Hippocampal formation (tissue), 2 donors: ENCODE measurements around the gene CHRNE.
"Not testable (repeated sequence)": the region's sequence is repeated elsewhere in the genome, so short reads cannot be mapped to it uniquely, and the experiment has no call there.

ENCODE experiments used
- DNase-seq, 2 donors: peaks; one replicate each; lab custom pipeline; 2025; lab: John Stamatoyannopoulos, UW

Gene CHRNE

GRCh38 chr17:4906642-4907041 is 3.7 kb upstream of the CHRNE start:
- not testable (repeated sequence) for DNase-seq

- no peak for DNase-seq
These were observed 358 bp downstream of the CHRNE start for GRCh38 chr17:4902540-4902939.

- DNase-seq, result no peak
These were observed 1.1 kb downstream of the CHRNE start for GRCh38 chr17:4901648-4902344.

- DNase-seq, result no peak
These were observed 1.7 kb downstream of the CHRNE start for GRCh38 chr17:4901108-4901647.

- DNase-seq, result no peak
These were observed 2.4 kb downstream of the CHRNE start for GRCh38 chr17:4900231-4901107.

GRCh38 chr17:4899341-4900230 is 3.3 kb downstream of the CHRNE start, which contains the start of gene C17orf107:
TSS of gene C17orf107 (plus strand) at chr17:4899536. CDS start at chr17:4899763, 227 bp downstream.
- no peak for DNase-seq

GRCh38 chr17:4898927-4899326 is 4.0 kb downstream of the CHRNE start:
- no peak for DNase-seq

GRCh38 chr17:4898351-4898750 is 4.5 kb downstream of the CHRNE start:
- no peak for DNase-seq

- DNase-seq, result no peak
These were observed 5.1 kb downstream of the CHRNE start for GRCh38 chr17:4897785-4898184.

- no peak for DNase-seq
These were observed 5.7 kb downstream of the CHRNE start for GRCh38 chr17:4897198-4897687.

- DNase-seq, result no peak
These were observed 6.3 kb downstream of the CHRNE start for GRCh38 chr17:4896332-4897197.

- no peak for DNase-seq
These were observed 7.1 kb downstream of the CHRNE start for GRCh38 chr17:4895657-4896331.

- no peak for DNase-seq
These were observed 7.8 kb downstream of the CHRNE start for GRCh38 chr17:4895121-4895520.

GRCh38 chr17:4893721-4894560 is 9.0 kb downstream of the CHRNE start:
- no peak for DNase-seq

- no peak for DNase-seq
These were observed 9.6 kb downstream of the CHRNE start for GRCh38 chr17:4893272-4893671.

GRCh38 chr17:4892499-4893221 is 10.2 kb downstream of the CHRNE start:
- no peak for DNase-seq

- DNase-seq, result no peak
These were observed 11.2 kb downstream of the CHRNE start for GRCh38 chr17:4891411-4892410.
